ENCODE results near the gene C10orf71.

DNA sequence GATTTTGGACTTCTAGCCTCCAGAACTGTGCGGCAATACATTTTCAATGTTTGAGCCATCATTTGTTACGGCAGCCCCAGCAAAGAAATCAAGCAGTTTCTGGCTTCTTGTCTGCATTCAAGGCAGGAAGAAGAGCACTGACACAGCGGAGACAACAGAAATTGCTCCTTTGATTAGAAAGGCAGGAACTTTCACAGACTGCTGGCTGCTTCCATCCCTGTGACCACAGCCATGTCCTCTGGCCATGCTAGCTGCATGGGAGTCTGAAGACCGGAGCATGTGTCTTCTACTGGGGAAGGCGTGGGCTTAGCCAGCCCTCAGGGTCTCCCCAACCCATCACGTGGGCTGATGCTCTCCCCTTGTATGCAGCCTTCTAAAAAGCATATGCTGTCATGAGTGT lies 19.1 kb downstream of the C10orf71 start:
- TF ChIP-seq REST (tag by site-specific recombination; IDR thresholded peaks at IDR 0.05): no peak
- no peak for TF ChIP-seq ZNF16 (tag by site-specific recombination; IDR thresholded peaks at IDR 0.05; ENCODE audit: low read depth)
- TF ChIP-seq CTCF (tag by site-specific recombination; IDR thresholded peaks at IDR 0.05): no peak
- no peak for TF ChIP-seq ZNF404 (tag by site-specific recombination; IDR thresholded peaks at IDR 0.05)
- no peak for TF ChIP-seq YY1 (tag by site-specific recombination; IDR thresholded peaks at IDR 0.05)
- TF ChIP-seq, protein P1, sequence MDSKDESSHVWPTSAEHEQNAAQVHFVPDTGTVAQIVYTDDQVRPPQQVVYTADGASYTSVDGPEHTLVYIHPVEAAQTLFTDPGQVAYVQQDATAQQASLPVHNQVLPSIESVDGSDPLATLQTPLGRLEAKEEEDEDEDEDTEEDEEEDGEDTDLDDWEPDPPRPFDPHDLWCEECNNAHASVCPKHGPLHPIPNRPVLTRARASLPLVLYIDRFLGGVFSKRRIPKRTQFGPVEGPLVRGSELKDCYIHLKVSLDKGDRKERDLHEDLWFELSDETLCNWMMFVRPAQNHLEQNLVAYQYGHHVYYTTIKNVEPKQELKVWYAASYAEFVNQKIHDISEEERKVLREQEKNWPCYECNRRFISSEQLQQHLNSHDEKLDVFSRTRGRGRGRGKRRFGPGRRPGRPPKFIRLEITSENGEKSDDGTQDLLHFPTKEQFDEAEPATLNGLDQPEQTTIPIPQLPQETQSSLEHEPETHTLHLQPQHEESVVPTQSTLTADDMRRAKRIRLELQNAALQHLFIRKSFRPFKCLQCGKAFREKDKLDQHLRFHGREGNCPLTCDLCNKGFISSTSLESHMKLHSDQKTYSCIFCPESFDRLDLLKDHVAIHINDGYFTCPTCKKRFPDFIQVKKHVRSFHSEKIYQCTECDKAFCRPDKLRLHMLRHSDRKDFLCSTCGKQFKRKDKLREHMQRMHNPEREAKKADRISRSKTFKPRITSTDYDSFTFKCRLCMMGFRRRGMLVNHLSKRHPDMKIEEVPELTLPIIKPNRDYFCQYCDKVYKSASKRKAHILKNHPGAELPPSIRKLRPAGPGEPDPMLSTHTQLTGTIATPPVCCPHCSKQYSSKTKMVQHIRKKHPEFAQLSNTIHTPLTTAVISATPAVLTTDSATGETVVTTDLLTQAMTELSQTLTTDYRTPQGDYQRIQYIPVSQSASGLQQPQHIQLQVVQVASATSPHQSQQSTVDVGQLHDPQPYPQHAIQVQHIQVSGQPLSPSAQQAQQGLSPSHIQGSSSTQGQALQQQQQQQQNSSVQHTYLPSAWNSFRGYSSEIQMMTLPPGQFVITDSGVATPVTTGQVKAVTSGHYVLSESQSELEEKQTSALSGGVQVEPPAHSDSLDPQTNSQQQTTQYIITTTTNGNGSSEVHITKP (tag by site-specific recombination; IDR thresholded peaks at IDR 0.05): no peak
- no peak for TF ChIP-seq ZNF560 (tag by site-specific recombination; IDR thresholded peaks at IDR 0.05; ENCODE audit: borderline replicate concordance)
- no peak for TF ChIP-seq ZNF2 (tag by site-specific recombination; IDR thresholded peaks at IDR 0.05)
- TF ChIP-seq ZBTB26 (tag by site-specific recombination; optimal IDR thresholded peaks at IDR 0.05): no peak
- TF ChIP-seq ZNF530 (tag by site-specific recombination; IDR thresholded peaks at IDR 0.05; ENCODE audit: low read depth): no peak
- no peak for TF ChIP-seq ZIC2 (tag by site-specific recombination; IDR thresholded peaks at IDR 0.05)
